ENCODE data around the gene SMAD3. TPM values are rescaled to one million over a fixed set of nuclear protein-coding genes. Genes with fewer than 3 reads are reported as not detected.
A peak's percentile ranks its signal among the peaks of the same experiment; 100 is the strongest.

The SMAD3 gene
- total RNA-seq, 2 experiments from 2014 or later = 145 to 148 TPM

DNA sequence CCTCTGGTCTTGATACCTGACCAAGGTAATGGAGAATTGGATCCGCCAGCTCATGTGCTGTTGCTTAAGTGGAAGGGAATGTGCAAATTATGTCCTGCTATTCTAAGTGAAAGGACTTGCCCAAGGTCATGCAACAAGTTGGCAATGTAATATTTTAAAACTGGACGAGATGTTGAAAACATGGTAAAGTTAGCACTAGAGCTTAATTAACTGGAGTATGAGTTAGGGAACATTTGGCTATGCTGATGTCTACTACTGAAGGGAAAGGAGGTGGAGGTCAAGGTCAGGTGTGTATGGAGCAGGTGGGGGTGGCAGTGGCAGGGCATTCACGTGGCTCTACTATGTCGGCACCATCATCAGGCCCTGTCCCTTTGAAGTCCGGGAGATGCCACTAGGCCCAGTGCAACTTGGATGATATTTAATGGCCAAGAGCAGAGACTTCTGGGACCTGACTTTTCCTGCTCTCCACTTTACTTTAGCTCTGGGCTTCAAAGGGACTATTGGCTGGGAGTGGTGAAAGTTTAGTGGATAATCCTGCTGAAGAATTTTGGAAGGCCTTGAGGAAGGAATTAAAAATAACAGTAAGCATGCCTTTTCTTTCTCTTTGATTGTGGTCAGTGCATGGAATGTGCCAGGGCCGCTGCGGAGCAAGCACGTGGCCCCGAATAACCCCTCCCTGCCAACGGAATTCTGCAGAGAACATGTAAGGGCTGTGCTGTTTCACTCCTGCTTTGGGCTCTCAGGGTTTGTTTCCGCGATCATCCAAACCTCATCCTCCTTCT, 14.9 kb downstream of the SMAD3 start:
- Mint-ChIP-seq H3K27ac (peak overlapping the region; percentile 95), H3K4me3 (no peak overlapping the region), H3K36me3 (ENCODE audit: low read depth) (peaks cover 90% of the 10 kb centered on the region), H3K4me1 (peaks cover 96% of the 10 kb centered on the region), H3K27me3 (no peaks in the 10 kb centered on the region), H3K9me3 (no peaks in the 10 kb centered on the region)
- ChIA-PET POLR2A (interaction anchor here (0.7 to 13.0 kb wide), 8 partner anchors 12 to 174 kb away, joined by 3 to 374 read pairs (median 4); partner anchors contain the start of genes AAGAB, IQCH and SMAD3), CTCF (interaction anchor here (0.7 to 5.2 kb wide), 5 partner anchors 10 to 132 kb away, joined by 3 to 51 read pairs (median 5); partner anchors contain the start of gene SMAD3)
- DNase-seq = no peak

DNA sequence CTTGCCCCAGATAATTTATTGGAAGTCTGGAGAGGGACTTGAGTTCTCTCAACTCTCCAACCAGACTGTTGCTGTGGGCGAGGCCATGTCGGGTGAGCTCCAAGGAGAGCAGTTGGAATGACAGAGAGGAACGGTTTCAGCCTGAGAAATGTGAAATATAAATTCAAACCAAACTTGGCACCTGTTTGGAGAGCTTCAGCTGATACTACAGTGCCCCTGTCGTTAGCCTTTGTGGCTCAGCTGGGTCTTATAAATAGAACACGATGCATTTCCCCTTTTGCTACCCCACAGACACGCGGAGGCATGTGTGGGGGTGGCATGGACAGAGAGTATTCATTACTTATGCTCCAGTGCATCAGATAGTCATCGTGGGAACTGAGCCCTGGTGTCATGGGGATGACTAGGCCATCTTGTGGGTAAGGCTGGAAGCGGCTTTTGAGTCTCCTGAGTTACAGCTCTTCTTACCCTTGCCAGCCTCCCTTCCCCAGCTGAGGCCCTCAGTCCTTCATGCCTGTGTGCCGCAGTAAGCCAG, 15.6 kb downstream of the SMAD3 start:
- Mint-ChIP-seq H3K4me3 (peak overlapping the region; percentile 41), H3K4me1 (peaks cover 96% of the 10 kb centered on the region), H3K27ac (peak overlapping the region; percentile 95), H3K36me3 (ENCODE audit: low read depth) (peaks cover 88% of the 10 kb centered on the region), H3K9me3 (no peaks in the 10 kb centered on the region), H3K27me3 (no peaks in the 10 kb centered on the region)
- DNase-seq = peak; percentile 72
- CTCF ChIA-PET = interaction anchor here (0.7 to 5.2 kb wide), 6 partner anchors 10 to 133 kb away, joined by 3 to 51 read pairs (median 4); partner anchors contain the start of gene SMAD3
- POLR2A ChIA-PET = interaction anchor here (0.9 to 13.0 kb wide), 7 partner anchors 13 to 173 kb away, joined by 3 to 374 read pairs (median 4); partner anchors contain the start of genes AAGAB, IQCH and SMAD3

DNA sequence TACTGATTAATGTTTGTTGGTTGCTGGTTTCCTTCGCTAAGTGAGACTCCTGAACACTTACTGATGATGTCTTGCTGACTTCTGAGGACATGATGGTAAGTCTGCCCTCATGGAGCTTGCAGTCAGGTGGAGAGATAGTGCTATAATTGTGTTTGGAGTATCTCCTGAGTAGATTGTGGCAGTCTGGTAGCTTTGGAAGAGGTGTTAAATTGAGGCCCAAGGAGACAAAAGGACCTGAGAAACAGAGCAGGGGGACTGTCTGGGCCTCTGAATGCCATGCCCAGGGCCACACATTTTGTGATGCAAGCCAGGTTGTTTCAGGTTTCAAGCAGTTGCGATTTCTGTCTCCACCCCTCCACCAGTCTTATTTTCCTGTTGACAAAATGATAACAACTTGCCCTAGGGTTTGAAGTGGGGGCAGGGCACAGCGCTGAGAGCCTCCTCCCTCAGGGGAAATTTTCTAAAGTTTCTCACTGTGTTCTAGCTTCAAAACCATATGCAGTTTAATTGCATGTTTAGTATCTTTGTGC, 16.7 kb downstream of the SMAD3 start:
- Mint-ChIP-seq H3K36me3 (ENCODE audit: low read depth) (peaks cover 89% of the 10 kb centered on the region), H3K27ac (peak overlapping the region; percentile 95), H3K4me3 (peak overlapping the region; percentile 66), H3K9me3 (no peaks in the 10 kb centered on the region), H3K4me1 (peaks cover 96% of the 10 kb centered on the region), H3K27me3 (no peaks in the 10 kb centered on the region)
- POLR2A ChIA-PET = interaction anchor here (0.8 to 13.0 kb wide), 12 partner anchors 13 to 172 kb away, joined by 3 to 374 read pairs (median 4); partner anchors contain the start of genes AAGAB, IQCH and SMAD3
- CTCF ChIA-PET = interaction anchor here (0.8 to 5.2 kb wide), 6 partner anchors 9 to 35 kb away, joined by 3 to 51 read pairs (median 6); no protein-coding TSS in a partner anchor
- DNase-seq = peak; percentile 85

DNA sequence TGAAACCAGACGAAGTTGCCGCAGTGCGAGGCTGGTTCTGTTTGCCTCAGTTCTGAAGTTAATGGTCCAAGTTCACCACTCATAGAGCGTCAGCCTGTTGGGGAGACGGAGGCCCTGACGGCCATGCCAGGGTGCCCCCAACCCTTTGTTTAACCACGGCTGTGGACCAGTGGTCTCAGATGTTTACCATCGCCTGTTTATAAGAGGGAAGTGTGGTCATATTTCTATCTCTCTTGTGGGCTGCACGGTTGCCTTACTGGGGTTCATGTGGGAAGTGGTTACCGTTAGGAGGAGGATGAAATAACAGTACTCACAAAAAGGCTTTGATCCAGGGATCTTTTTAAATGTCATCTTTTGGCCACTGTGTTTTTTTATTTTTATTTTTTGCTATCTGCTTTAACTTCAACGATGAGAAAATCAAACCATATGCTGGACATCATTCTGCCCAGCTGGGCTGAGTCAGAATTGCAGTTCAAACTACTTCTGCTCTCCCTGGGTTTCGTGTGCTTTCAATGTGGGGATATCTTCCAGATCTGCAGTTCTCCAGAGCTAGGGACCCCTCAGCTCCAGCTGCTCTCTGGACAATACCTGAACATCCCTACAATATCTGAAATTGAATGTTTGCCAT, 17.8 kb downstream of the SMAD3 start:
- POLR2A ChIA-PET = interaction anchor here (0.9 to 13.0 kb wide), 14 partner anchors 12 to 438 kb away, joined by 3 to 374 read pairs (median 5); partner anchors contain the start of genes C15orf61 and SMAD3
- H3K27ac Mint-ChIP-seq = peak overlapping the region; percentile 95
- no peaks in the 10 kb centered on the region for H3K27me3 Mint-ChIP-seq
- peak overlapping the region; percentile 66 for H3K4me3 Mint-ChIP-seq
- peaks cover 96% of the 10 kb centered on the region for H3K4me1 Mint-ChIP-seq
- CTCF ChIA-PET = interaction anchor here (0.9 to 5.2 kb wide), 5 partner anchors 8 to 19 kb away, joined by 3 to 51 read pairs (median 6); partner anchors contain the start of gene SMAD3
- no peaks in the 10 kb centered on the region for H3K9me3 Mint-ChIP-seq
- H3K36me3 Mint-ChIP-seq (ENCODE audit: low read depth) = peaks cover 88% of the 10 kb centered on the region
- peak; percentile 64 for DNase-seq

DNA sequence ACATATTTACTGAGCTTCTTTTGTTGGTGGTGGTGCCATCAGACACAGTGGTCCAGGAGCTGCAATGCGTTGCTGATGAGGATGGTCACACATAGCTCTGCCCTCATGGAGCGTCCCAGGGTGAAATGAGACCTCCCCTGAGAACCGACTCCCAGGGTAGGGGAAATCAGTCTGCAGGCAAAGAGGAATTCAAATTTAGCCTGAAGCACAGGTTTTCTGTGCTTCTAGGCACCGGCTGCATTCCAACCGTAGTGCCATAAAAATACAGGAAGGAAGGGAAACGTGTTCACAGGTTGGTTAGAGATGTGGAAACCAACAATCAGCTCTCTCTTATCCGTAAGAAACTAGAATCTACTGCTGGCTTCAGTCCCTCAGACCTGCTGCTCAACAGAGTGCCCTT, 19.2 kb downstream of the SMAD3 start:
- POLR2A ChIA-PET = interaction anchor here (0.6 to 13.0 kb wide), 17 partner anchors 8 to 437 kb away, joined by 3 to 374 read pairs (median 5); partner anchors contain the start of genes C15orf61 and SMAD3
- CTCF ChIA-PET = interaction anchor here (0.9 to 5.2 kb wide), 7 partner anchors 10 to 138 kb away, joined by 3 to 51 read pairs (median 3); partner anchors contain the start of gene SMAD3
- DNase-seq = no peak

DNA sequence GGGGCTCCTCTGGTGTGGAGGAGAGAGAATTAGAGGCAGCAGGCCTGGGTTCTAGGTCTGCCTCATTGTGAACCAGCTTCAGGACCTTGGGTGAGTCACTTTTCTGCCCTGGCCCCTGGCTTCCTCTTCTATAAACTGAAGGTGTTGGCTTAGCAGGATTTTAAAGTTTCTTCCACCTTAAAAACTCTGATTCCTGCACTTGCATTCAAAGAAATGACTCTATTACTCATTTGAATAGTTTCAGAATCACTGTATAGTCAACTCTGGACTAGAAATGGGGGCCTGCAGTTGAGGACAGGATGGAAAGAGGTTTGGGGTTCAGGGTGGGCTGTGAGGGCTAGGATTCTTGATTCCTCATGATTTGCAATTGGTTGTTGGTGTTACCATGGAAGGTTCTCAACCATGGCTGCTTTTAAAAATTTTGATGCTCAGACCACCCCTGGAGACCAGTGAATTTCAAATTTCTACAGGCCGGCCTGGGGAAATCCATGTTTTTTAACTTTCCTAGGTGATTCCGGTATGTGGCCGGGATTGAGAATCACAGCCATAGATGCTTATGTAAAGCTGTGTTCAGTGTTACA, 19.9 kb downstream of the SMAD3 start:
- DNase-seq = peak; percentile 74
- Mint-ChIP-seq H3K27me3 (no peaks in the 10 kb centered on the region), H3K27ac (peak overlapping the region; percentile 95), H3K4me3 (peak overlapping the region; percentile 37), H3K9me3 (no peaks in the 10 kb centered on the region), H3K4me1 (peaks cover 99% of the 10 kb centered on the region), H3K36me3 (ENCODE audit: low read depth) (peaks cover 86% of the 10 kb centered on the region)
- POLR2A ChIA-PET = interaction anchor here (0.6 to 13.0 kb wide), 19 partner anchors 9 to 169 kb away, joined by 3 to 374 read pairs (median 5); partner anchors contain the start of genes AAGAB and SMAD3
- CTCF ChIA-PET = interaction anchor here (0.6 to 5.2 kb wide), 5 partner anchors 11 to 139 kb away, joined by 3 to 51 read pairs (median 4); no protein-coding TSS in a partner anchor

More for the DNA sequence above, 19.2 kb downstream of the SMAD3 start:
- H3K27ac Mint-ChIP-seq = peak overlapping the region; percentile 95
- H3K36me3 Mint-ChIP-seq (ENCODE audit: low read depth) = peaks cover 86% of the 10 kb centered on the region
- no peaks in the 10 kb centered on the region for H3K27me3 Mint-ChIP-seq
- H3K9me3 Mint-ChIP-seq = no peaks in the 10 kb centered on the region
- H3K4me3 Mint-ChIP-seq = peak overlapping the region; percentile 37
- peaks cover 99% of the 10 kb centered on the region for H3K4me1 Mint-ChIP-seq

DNA sequence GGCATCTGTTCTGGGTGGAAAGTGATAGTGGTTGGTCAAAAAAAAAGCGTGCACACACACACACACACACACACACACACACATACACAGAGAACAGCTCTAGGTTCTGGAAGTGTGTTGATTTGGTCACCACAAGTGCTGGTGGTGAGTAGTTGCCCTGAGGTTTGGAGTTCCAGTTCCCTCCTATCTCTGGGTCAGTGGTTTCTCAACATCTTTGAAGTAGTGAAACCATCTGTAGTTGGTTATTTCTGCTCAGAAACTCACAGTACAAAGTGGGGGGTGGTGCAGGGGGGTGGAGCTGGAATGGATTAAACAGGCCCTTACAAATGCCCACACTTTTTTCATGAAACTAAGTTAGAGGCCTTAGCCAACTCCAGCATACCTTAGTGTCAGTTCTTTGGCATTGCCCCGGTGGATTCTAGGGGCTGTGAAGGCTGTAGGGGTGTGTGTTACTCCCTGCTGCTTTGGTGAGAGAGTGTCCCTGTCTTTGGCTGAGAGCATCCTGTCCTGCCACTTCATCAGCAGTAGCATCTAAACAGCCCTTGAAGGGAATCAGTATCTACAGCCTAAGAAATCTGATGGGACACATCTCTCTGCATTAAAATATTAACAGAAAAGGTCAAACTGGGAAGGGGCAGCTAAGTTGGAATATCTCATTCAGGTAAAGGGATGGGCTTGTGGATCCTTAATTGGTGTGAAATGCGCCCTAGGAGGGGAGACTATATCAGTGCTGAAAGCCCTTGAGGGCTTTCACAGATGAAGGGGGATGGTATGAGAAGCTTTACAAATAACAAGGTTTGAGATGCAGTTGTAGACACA, 20.6 kb downstream of the SMAD3 start:
- ChIA-PET POLR2A (interaction anchor here (0.7 to 13.0 kb wide), 16 partner anchors 9 to 168 kb away, joined by 3 to 374 read pairs (median 6); partner anchors contain the start of genes AAGAB and SMAD3), CTCF (interaction anchor here (0.6 to 2.9 kb wide), 4 partner anchors 12 to 140 kb away, joined by 3 to 8 read pairs (median 4); no protein-coding TSS in a partner anchor)
- peaks cover 99% of the 10 kb centered on the region for H3K4me1 Mint-ChIP-seq
- peaks cover 85% of the 10 kb centered on the region for H3K36me3 Mint-ChIP-seq (ENCODE audit: low read depth)
- H3K9me3 Mint-ChIP-seq = no peaks in the 10 kb centered on the region
- DNase-seq = peak; percentile 57
- peak overlapping the region; percentile 95 for H3K27ac Mint-ChIP-seq
- H3K4me3 Mint-ChIP-seq = peak overlapping the region; percentile 37
- H3K27me3 Mint-ChIP-seq = no peaks in the 10 kb centered on the region

DNA sequence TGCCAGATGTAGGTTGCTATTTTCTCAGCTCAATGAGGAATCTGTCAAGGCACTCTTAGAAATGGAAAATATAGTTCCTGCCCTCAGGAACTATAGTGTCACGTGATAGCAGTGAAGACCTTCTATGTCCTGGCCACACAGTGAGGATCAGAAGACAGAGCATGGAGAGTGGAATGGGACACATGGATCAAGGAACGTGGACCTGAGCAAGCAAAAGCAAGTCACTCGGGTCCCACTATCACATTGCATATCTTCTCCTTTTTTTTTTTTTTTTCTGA, 21.2 kb downstream of the SMAD3 start:
- no peaks in the 10 kb centered on the region for H3K27me3 Mint-ChIP-seq
- H3K4me3 Mint-ChIP-seq = peak overlapping the region; percentile 37

DNA sequence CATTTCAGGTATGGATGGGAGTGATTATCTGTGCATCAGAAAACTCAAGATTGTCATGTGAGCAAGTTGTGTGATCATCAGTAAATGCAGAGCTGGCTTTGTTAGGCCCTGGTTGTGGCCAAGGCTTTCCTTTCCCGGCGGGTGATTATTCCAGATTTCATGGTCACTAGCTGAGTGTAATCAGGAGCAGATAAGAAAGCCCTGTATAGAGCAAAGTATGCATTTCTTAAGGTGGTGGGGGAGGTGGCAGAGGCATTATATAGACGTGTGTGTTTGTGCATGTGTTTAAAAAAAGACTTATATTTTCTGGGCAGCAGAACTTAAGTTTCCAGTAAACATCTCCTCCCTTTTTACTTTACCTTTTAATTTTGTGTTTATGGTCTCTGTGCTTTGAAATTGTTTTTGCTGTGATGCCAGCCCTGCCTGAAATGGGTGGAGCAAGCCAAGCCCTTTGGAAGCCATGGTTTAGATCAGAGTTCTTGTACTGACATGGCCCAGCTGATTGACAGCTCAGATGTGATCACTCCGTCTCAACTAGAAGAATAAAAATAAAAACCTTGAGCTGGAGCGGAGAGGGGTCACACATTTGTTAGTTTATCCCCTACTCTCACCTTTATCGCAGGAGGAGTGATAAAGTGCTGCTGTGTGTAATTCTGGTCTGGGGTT, 22.2 kb downstream of the SMAD3 start:
- H3K27me3 Mint-ChIP-seq = no peaks in the 10 kb centered on the region
- ChIA-PET CTCF (interaction anchor here (0.6 to 1.2 kb wide), 3 partner anchors 14 to 469 kb away, joined by 3 to 4 read pairs (median 3); no protein-coding TSS in a partner anchor), POLR2A (interaction anchor here (0.8 to 13.0 kb wide), 7 partner anchors 7 to 46 kb away, joined by 3 to 374 read pairs (median 6); partner anchors contain the start of gene SMAD3)
- H3K36me3 Mint-ChIP-seq (ENCODE audit: low read depth) = peaks cover 80% of the 10 kb centered on the region
- DNase-seq = no peak
- peak overlapping the region; percentile 70 for H3K27ac Mint-ChIP-seq
- peak overlapping the region; percentile 5 for H3K4me3 Mint-ChIP-seq
- no peaks in the 10 kb centered on the region for H3K9me3 Mint-ChIP-seq
- H3K4me1 Mint-ChIP-seq = peaks cover 99% of the 10 kb centered on the region

More for the DNA sequence above, 21.2 kb downstream of the SMAD3 start:
- Mint-ChIP-seq H3K27ac (peak overlapping the region; percentile 95), H3K36me3 (ENCODE audit: low read depth) (peaks cover 82% of the 10 kb centered on the region), H3K4me1 (peaks cover 99% of the 10 kb centered on the region), H3K9me3 (no peaks in the 10 kb centered on the region)
- POLR2A ChIA-PET = interaction anchor here (1.5 to 13.0 kb wide), 9 partner anchors 8 to 153 kb away, joined by 4 to 374 read pairs (median 10); partner anchors contain the start of gene SMAD3
- DNase-seq = no peak
- CTCF ChIA-PET = interaction anchor here (1.0 to 2.9 kb wide), 2 partner anchors 11 to 14 kb away, joined by 3 to 8 read pairs; no protein-coding TSS in a partner anchor

DNA sequence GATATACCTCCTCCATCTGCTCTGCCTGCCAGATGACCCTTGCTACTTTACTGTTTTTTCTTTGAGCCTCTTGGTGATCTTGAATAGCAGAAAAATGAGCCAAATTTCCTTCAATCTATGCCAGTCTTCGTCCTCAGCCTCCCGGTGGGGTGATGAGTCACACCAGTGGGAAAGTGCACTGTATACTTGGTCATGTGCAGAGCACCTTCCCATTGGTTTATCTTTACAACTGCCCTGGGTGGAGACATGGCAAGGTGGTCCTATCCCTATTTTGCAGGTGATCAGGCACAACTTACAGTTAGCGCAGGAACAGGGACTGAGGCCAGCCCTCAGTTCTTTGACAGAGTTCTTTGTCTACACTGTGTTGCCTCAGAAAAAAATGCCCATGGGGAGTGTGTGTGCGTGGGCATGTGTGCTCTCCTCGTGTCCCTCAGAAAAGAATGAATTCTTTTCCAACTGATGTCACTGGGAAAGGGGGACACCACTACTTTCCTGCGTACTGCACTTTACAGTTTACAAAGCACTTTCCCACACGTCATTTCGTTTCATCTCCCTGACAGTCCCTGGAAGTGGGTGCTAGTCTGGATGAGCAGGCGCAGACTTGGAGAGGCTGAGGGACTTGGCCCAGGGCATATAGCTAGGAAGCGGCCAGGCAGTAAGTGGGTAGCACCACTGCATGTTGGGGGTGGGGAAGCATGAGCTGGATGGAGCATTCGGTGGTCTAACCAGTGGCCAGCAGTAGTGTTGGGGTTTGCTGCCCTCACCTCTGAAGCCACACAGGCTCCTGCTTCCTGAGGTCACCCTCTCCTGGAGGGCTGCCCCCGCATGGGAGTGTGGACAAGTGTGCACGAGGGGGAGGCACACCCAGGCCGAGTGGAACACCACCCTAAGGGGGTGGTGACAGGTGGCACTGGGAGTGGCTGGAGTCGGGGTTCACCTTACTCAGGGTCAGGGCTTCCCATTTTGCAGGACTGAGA, 24.1 kb downstream of the SMAD3 start:
- CTCF ChIA-PET = no interaction called here
- peaks cover 100% of the 10 kb centered on the region for H3K4me1 Mint-ChIP-seq
- H3K36me3 Mint-ChIP-seq (ENCODE audit: low read depth) = peaks cover 83% of the 10 kb centered on the region
- H3K4me3 Mint-ChIP-seq = peak overlapping the region; percentile 73
- DNase-seq = no peak
- POLR2A ChIA-PET = interaction anchor here (1.0 to 19.8 kb wide), 10 partner anchors 6 to 57 kb away, joined by 3 to 489 read pairs (median 18); partner anchors contain the start of gene SMAD3
- H3K9me3 Mint-ChIP-seq = no peaks in the 10 kb centered on the region
- no peaks in the 10 kb centered on the region for H3K27me3 Mint-ChIP-seq
- H3K27ac Mint-ChIP-seq = peak overlapping the region; percentile 83
